ENCODE results near the gene NUDT22.
A peak's percentile ranks its signal among the peaks of the same experiment; 100 is the strongest.

Gene NUDT22

GRCh38 chr11:64218628-64219353, 7.3 kb upstream of the NUDT22 start:
- no peak for ATAC-seq
- Mint-ChIP-seq H3K9me3 (no peaks in the 10 kb centered on the region), H3K4me1 (peaks cover 21% of the 10 kb centered on the region), H3K27me3 (no peaks in the 10 kb centered on the region), H3K4me3 (peak overlapping the region; percentile 16), H3K36me3 (peaks cover 43% of the 10 kb centered on the region), H3K27ac (peak overlapping the region; percentile 23)

DNA sequence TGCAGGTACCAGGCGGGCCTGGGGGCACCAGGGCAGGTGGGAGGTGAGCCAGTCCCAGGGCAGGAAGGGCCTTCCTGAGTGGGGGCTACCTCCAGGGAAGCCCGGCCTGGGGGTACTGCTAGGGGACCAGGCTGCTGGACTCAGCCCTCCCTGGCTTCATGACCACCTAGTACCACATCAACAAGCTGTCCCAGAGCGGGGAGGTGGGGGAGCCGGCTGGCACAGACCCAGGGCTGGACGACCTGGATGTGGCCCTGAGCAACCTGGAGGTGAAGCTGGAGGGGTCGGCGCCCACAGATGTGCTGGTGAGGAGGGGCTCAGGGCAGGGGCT, 6.8 kb upstream of the NUDT22 start:
- no peaks in the 10 kb centered on the region for H3K9me3 Mint-ChIP-seq
- no peak overlapping the region for H3K27ac Mint-ChIP-seq
- peaks cover 37% of the 10 kb centered on the region for H3K36me3 Mint-ChIP-seq
- no peaks in the 10 kb centered on the region for H3K27me3 Mint-ChIP-seq
- peaks cover 17% of the 10 kb centered on the region for H3K4me1 Mint-ChIP-seq
- ATAC-seq, result no peak
- H3K4me3 Mint-ChIP-seq, result no peak overlapping the region

GRCh38 chr11:64219755-64220154, 6.3 kb upstream of the NUDT22 start:
- no peaks in the 10 kb centered on the region for H3K9me3 Mint-ChIP-seq
- ATAC-seq, result no peak
- H3K4me3 Mint-ChIP-seq, result no peak overlapping the region
- peaks cover 33% of the 10 kb centered on the region for H3K36me3 Mint-ChIP-seq
- no peak overlapping the region for H3K27ac Mint-ChIP-seq
- H3K27me3 Mint-ChIP-seq, result no peaks in the 10 kb centered on the region
- peaks cover 19% of the 10 kb centered on the region for H3K4me1 Mint-ChIP-seq

- no peaks in the 10 kb centered on the region for H3K9me3 Mint-ChIP-seq
- H3K4me3 Mint-ChIP-seq, result no peak overlapping the region
- H3K27me3 Mint-ChIP-seq, result no peaks in the 10 kb centered on the region
- no peak overlapping the region for H3K27ac Mint-ChIP-seq
- H3K4me1 Mint-ChIP-seq, result peaks cover 19% of the 10 kb centered on the region
- ATAC-seq, result no peak
- peaks cover 28% of the 10 kb centered on the region for H3K36me3 Mint-ChIP-seq
Observed at GRCh38 chr11:64220271-64220670, 5.8 kb upstream of the NUDT22 start.

DNA sequence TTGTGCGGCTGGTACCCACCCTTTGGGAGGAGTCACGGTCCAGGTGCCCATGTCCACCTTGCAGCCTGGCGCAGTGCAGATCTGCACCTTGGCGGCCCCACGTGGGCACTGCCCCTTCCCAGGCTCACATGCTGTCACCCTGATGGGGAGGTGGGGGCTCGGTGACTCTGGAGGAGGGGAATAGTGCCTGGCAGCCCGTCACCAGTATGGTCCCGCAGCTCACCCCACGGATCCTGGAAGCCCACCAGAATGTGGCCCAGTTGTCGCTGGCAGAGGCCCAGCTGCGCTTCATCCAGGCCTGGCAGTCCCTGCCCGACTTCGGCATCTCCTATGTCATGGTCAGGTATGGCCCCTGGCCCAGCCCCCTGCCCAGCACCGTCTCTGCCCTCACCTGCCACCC, 5.3 kb upstream of the NUDT22 start:
- H3K27me3 Mint-ChIP-seq, result no peaks in the 10 kb centered on the region

DNA sequence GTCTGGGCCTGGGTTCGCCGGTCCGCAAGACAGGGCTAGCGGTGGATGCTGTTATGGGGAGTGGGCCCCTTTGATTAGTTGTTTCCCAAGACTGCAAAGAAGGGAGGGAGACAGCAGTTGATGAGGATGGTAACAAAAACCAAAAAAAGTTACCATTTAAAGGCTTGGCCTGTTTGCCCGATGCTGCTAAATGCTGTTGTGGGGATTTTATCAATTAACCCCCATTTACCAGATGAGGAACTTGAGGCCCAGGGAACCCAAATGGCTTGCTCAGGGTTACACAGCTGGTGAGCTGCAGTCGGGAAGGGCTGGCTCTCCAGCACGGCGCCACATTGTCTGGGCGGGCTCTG, 3.4 kb upstream of the NUDT22 start:
- H3K27ac Mint-ChIP-seq, result no peak overlapping the region
- H3K27me3 Mint-ChIP-seq, result no peaks in the 10 kb centered on the region
- H3K4me1 Mint-ChIP-seq, result peaks cover 29% of the 10 kb centered on the region
- H3K36me3 Mint-ChIP-seq, result peaks cover 22% of the 10 kb centered on the region
- H3K9me3 Mint-ChIP-seq, result no peaks in the 10 kb centered on the region
- no peak for ATAC-seq
- no peak overlapping the region for H3K4me3 Mint-ChIP-seq

More for the DNA sequence above, 5.3 kb upstream of the NUDT22 start:
- peaks cover 23% of the 10 kb centered on the region for H3K36me3 Mint-ChIP-seq
- H3K4me3 Mint-ChIP-seq, result no peak overlapping the region
- no peaks in the 10 kb centered on the region for H3K9me3 Mint-ChIP-seq
- no peak overlapping the region for H3K27ac Mint-ChIP-seq
- no peak for ATAC-seq
- peaks cover 20% of the 10 kb centered on the region for H3K4me1 Mint-ChIP-seq

GRCh38 chr11:64223001-64223651, 2.9 kb upstream of the NUDT22 start:
- Mint-ChIP-seq H3K4me3 (no peak overlapping the region), H3K9me3 (no peaks in the 10 kb centered on the region), H3K27ac (no peak overlapping the region), H3K36me3 (peaks cover 22% of the 10 kb centered on the region), H3K27me3 (no peaks in the 10 kb centered on the region), H3K4me1 (peaks cover 34% of the 10 kb centered on the region)
- ATAC-seq, result no peak

DNA sequence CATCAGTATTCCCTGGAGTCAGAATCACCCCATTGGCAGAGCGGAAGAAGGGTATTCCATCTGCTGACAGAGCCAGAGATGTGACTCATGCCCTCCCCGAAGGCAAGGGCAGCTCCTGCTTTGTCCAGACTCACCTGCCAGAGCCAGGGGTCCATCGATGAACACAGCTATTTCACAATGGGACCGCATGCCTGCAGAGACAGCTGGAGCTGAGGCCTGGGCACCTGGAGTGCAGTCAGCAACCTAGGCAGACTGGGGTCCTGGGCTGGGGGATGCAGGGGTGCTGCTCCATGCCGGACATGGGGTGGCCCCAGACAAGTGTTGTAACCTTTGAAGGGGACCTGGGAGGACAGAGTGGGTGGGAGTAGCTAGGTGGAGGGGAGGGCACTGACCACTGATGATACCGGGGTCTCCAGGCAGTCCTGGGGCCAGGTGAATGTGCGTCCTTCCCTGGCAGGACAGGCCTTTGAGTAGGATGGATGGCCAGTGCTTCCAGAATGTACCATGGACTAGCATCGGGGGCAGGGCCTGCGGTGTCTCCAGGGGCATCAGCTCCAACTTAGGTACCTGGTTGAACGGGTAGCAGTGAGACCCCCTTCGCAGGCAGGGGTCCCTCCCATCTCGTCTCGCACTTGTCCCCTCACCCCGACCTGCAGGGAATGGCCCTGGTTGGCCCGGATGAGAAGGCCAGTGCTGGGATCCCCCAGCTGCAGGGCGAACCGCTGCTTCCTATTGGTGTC, 1.8 kb upstream of the NUDT22 start:
- no peak for ATAC-seq
- H3K36me3 Mint-ChIP-seq, result peaks cover 10% of the 10 kb centered on the region
- H3K4me3 Mint-ChIP-seq, result peak overlapping the region; percentile 91
- H3K27me3 Mint-ChIP-seq, result no peaks in the 10 kb centered on the region
- no peaks in the 10 kb centered on the region for H3K9me3 Mint-ChIP-seq
- H3K27ac Mint-ChIP-seq, result peak overlapping the region; percentile 91
- peaks cover 34% of the 10 kb centered on the region for H3K4me1 Mint-ChIP-seq

GRCh38 chr11:64224891-64225607, 1.0 kb upstream of the NUDT22 start:
- peak overlapping the region; percentile 91 for H3K4me3 Mint-ChIP-seq
- H3K4me1 Mint-ChIP-seq, result peaks cover 42% of the 10 kb centered on the region
- ATAC-seq, result no peak
- peak overlapping the region; percentile 91 for H3K27ac Mint-ChIP-seq
- H3K36me3 Mint-ChIP-seq, result peaks cover 9% of the 10 kb centered on the region
- H3K27me3 Mint-ChIP-seq, result no peaks in the 10 kb centered on the region
- no peaks in the 10 kb centered on the region for H3K9me3 Mint-ChIP-seq

DNA sequence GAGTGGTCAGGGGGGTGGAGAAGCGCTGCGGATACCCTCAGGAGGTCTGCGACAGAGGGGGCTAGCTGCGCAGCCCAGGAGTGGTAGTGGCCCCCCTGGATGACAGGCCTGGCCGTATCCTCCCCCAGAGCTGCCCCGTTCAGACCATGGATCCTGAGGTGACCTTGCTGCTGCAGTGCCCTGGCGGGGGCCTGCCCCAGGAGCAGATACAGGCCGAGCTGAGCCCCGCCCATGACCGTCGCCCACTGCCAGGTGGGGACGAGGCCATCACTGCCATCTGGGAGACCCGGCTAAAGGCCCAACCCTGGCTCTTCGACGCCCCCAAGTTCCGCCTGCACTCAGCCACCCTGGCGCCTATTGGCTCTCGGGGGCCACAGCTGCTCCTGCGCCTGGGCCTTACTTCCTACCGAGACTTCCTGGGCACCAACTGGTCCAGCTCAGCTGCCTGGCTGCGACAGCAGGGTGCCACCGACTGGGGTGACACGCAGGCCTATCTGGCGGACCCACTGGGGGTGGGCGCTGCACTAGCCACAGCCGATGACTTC, 505 bp downstream of the NUDT22 start:
- Mint-ChIP-seq H3K27ac (peak overlapping the region; percentile 91), H3K4me1 (peaks cover 48% of the 10 kb centered on the region), H3K27me3 (no peaks in the 10 kb centered on the region), H3K36me3 (peaks cover 5% of the 10 kb centered on the region), H3K4me3 (peak overlapping the region; percentile 91), H3K9me3 (no peaks in the 10 kb centered on the region)
- peak; percentile 68 for ATAC-seq

GRCh38 chr11:64227405-64227956, 1.4 kb downstream of the NUDT22 start:
- H3K36me3 Mint-ChIP-seq, result peaks cover 5% of the 10 kb centered on the region
- H3K27me3 Mint-ChIP-seq, result no peaks in the 10 kb centered on the region
- peaks cover 57% of the 10 kb centered on the region for H3K4me1 Mint-ChIP-seq
- H3K27ac Mint-ChIP-seq, result peak overlapping the region; percentile 91
- no peak for ATAC-seq
- H3K9me3 Mint-ChIP-seq, result no peaks in the 10 kb centered on the region
- peak overlapping the region; percentile 91 for H3K4me3 Mint-ChIP-seq

GRCh38 chr11:64229090-64229743, 3.1 kb downstream of the NUDT22 start:
- Mint-ChIP-seq H3K4me3 (peak overlapping the region; percentile 91), H3K4me1 (peaks cover 73% of the 10 kb centered on the region), H3K27ac (peak overlapping the region; percentile 91), H3K9me3 (no peaks in the 10 kb centered on the region), H3K36me3 (peaks cover 5% of the 10 kb centered on the region), H3K27me3 (no peaks in the 10 kb centered on the region)
- ATAC-seq, result no peak

GRCh38 chr11:64229744-64230170, 3.7 kb downstream of the NUDT22 start:
- peaks cover 5% of the 10 kb centered on the region for H3K36me3 Mint-ChIP-seq
- peak overlapping the region; percentile 91 for H3K4me3 Mint-ChIP-seq
- peak overlapping the region; percentile 91 for H3K27ac Mint-ChIP-seq
- no peaks in the 10 kb centered on the region for H3K9me3 Mint-ChIP-seq
- peaks cover 68% of the 10 kb centered on the region for H3K4me1 Mint-ChIP-seq
- no peak for ATAC-seq
- H3K27me3 Mint-ChIP-seq, result no peaks in the 10 kb centered on the region

DNA sequence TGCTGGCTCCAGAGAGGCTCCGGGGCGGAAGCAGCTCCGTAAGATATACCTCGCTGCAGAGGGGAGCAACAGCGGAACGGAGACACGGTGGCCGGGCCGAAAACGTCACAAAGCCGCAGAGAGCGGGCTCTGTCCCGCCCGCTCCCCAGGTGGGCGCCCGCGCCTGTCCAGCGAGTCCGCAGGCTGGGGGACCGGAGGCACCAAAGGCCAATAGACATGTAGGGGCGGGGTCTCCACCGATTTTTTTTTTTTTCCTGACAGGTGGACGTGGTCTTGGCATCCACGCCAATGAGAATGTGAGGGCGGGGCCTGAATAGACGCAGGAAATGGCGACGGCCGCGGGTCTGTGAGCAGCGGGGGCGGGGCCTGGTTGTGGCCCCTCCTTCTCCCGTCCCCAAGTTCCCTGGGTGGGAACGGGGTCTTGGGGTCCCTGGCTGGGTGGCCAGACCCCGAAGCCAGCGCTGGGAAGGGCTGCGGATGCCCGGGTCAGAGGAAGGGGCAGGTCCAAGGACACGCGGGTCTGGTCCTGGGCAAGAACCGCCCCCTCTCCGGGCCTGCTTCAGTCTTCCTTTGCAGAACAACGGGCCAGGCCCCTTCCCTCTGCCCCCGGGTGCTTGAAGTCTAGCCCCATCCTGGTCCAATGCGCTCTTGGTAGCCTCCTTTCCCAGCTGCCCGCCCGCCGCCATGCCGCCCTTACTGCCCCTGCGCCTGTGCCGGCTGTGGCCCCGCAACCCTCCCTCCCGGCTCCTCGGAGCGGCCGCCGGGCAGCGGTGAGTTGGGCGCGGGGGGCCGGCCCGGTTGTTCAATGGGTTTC, 4.3 kb downstream of the NUDT22 start, which contains the start of gene DNAJC4:
DNAJC4 (plus strand) TSS at position 378 of the 814 bp plus-strand sequence; CDS start at position 685, 307 bp downstream.
- Mint-ChIP-seq H3K9me3 (no peaks in the 10 kb centered on the region), H3K4me1 (peaks cover 68% of the 10 kb centered on the region), H3K27ac (peak within 1 kb of the TSS; percentile 91), H3K27me3 (no peaks in the 10 kb centered on the region), H3K36me3 (peaks cover 11% of the 10 kb centered on the region), H3K4me3 (peak within 1 kb of the TSS; percentile 91)
- peak; percentile 72 for ATAC-seq

Data from stimulated activated memory B cell treated with anti-CD40 and anti-IgM and Interleukin-4, amounts not matched to agents 10 μg/mL and 1 μg/mL and 100 μg/mL, for 72 hours (primary cell).